ENCODE measurements around the gene UFD1.

Gene UFD1

GRCh38 chr22:19516378-19517170 is 37.6 kb upstream of the UFD1 start:
- DNase-seq (ENCODE audit: low read depth) = no peak

- DNase-seq (ENCODE audit: low read depth) = no peak
Observed at GRCh38 chr22:19515654-19516377, 36.8 kb upstream of the UFD1 start.

- no peak for DNase-seq (ENCODE audit: low read depth)
Observed at GRCh38 chr22:19514831-19515565, 36.0 kb upstream of the UFD1 start.

GRCh38 chr22:19513823-19514222 is 34.8 kb upstream of the UFD1 start:
- no peak for DNase-seq (ENCODE audit: low read depth)

GRCh38 chr22:19510919-19511341 is 31.9 kb upstream of the UFD1 start:
- no peak for DNase-seq (ENCODE audit: low read depth)

- no peak for DNase-seq (ENCODE audit: low read depth)
Observed at GRCh38 chr22:19509923-19510322, 30.9 kb upstream of the UFD1 start.

GRCh38 chr22:19509191-19509590 is 30.2 kb upstream of the UFD1 start:
- no peak for DNase-seq (ENCODE audit: low read depth)

- DNase-seq (ENCODE audit: low read depth) = no peak
Observed at GRCh38 chr22:19508024-19508776, 29.2 kb upstream of the UFD1 start.

GRCh38 chr22:19507534-19507861 is 28.5 kb upstream of the UFD1 start:
- DNase-seq (ENCODE audit: low read depth) = no peak

GRCh38 chr22:19506212-19506611 is 27.2 kb upstream of the UFD1 start:
- no peak for DNase-seq (ENCODE audit: low read depth)

- no peak for DNase-seq (ENCODE audit: low read depth)
Observed at GRCh38 chr22:19505735-19506126, 26.7 kb upstream of the UFD1 start.

GRCh38 chr22:19504900-19505734 is 26.1 kb upstream of the UFD1 start:
- DNase-seq (ENCODE audit: low read depth) = no peak

GRCh38 chr22:19503869-19504268 is 24.9 kb upstream of the UFD1 start:
- no peak for DNase-seq (ENCODE audit: low read depth)

GRCh38 chr22:19503367-19503766 is 24.4 kb upstream of the UFD1 start:
- DNase-seq (ENCODE audit: low read depth) = no peak

- DNase-seq (ENCODE audit: low read depth) = no peak
Observed at GRCh38 chr22:19501897-19502447, 23.0 kb upstream of the UFD1 start.

- DNase-seq (ENCODE audit: low read depth) = no peak
Observed at GRCh38 chr22:19499880-19500242, 20.9 kb upstream of the UFD1 start.

- no peak for DNase-seq (ENCODE audit: low read depth)
Observed at GRCh38 chr22:19499236-19499879, 20.4 kb upstream of the UFD1 start.

- DNase-seq (ENCODE audit: low read depth) = no peak
Observed at GRCh38 chr22:19498866-19499190, 19.8 kb upstream of the UFD1 start.

- no peak for DNase-seq (ENCODE audit: low read depth)
Observed at GRCh38 chr22:19498154-19498865, 19.3 kb upstream of the UFD1 start.

GRCh38 chr22:19497245-19497644 is 18.3 kb upstream of the UFD1 start:
- no peak for DNase-seq (ENCODE audit: low read depth)
